ENCODE measurements around the gene CASK.
"Not testable (repeated sequence)": the region's sequence is repeated elsewhere in the genome, so short reads cannot be mapped to it uniquely, and the experiment has no call there.

Gene CASK

GRCh38 chrX:41677183-41678060 is 245.9 kb downstream of the CASK start:
- FAIRE-seq (no peak), DNase-seq (ENCODE audit: insufficient read length) (no peak)
- TF ChIP-seq POLR2AphosphoS5 (IDR thresholded peaks at IDR 0.05; ENCODE audit: low read depth, low read length) (no peak), TAF1 (IDR thresholded peaks at IDR 0.05; ENCODE audit: borderline replicate concordance, low read depth, low read length) (no peak), POLR2A (IDR thresholded peaks at IDR 0.05; ENCODE audit: low read depth, low read length) (no peak)

DNA sequence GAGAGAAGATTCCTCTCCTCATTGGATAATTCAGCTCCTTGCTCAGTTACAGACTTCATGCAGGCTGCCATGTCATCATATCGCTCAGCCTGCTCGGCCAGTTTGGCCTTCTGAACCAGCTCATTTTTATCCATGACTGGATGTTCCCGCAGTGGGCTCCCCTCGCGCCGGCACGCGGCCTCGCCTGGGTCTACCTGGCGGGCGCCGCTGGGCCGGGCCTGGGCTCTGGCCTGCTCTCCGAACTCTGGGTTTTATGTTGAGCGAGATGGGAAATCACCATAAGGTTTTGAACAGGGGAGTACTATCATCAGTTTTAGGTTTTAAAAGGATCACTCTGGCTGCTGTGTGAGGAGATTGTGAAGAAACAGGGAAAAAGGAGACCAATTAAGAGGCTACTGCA is 247.0 kb downstream of the CASK start:
- not testable (repeated sequence) for DNase-seq (ENCODE audit: insufficient read length); FAIRE-seq

GRCh38 chrX:41672643-41673042 is 250.7 kb downstream of the CASK start:
- TF ChIP-seq POLR2AphosphoS5 (IDR thresholded peaks at IDR 0.05; ENCODE audit: low read depth, low read length) (no peak), TAF1 (IDR thresholded peaks at IDR 0.05; ENCODE audit: borderline replicate concordance, low read depth, low read length) (no peak), POLR2A (IDR thresholded peaks at IDR 0.05; ENCODE audit: low read depth, low read length) (no peak)
- no peak for FAIRE-seq

DNA sequence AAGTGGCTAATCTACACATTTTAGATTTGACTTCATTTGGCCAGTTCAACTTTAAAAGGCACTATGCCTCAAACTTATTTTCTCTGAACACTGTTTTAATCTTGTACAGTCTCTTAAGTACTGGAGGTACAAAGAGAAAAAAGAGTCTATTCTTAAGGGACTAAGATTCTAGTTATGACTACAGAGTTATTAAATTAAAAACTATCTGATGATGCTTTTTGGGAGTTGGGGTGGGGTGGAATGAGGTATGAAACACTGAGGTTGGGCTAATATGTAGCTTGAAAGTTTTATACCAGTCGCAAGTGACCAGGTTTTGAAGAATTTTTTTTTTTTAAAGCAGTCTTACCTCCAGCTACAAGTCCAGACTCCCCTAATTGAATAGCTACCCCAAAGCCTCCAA is 252.3 kb downstream of the CASK start:
- DNase-seq (ENCODE audit: insufficient read length): no peak
- TF ChIP-seq TAF1 (IDR thresholded peaks at IDR 0.05; ENCODE audit: borderline replicate concordance, low read depth, low read length) (no peak), POLR2AphosphoS5 (IDR thresholded peaks at IDR 0.05; ENCODE audit: low read depth, low read length) (no peak), POLR2A (IDR thresholded peaks at IDR 0.05; ENCODE audit: low read depth, low read length) (no peak)
- no peak for FAIRE-seq

More at GRCh38 chrX:41672643-41673042, 250.7 kb downstream of the CASK start:
- no peak for DNase-seq (ENCODE audit: insufficient read length)

DNA sequence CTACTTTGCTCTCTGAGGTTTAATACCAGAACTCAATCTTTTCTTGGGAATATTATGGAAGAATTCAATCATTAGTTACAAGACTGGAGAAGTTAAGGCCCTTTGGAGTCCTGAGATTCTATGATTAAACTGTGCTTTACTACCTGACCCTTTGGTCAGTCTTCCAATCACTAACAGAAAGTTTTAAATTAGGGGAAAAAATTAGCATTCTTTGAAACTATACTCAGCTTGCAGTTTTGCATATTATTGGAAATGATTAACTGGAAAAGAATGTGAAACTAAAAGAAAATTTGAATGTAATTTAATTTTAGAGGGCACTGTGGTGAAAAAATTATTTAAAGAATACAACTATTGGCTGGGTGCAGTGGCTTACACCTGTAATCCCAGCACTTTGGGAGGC is 253.2 kb downstream of the CASK start:
- TF ChIP-seq TAF1 (IDR thresholded peaks at IDR 0.05; ENCODE audit: borderline replicate concordance, low read depth, low read length) (no peak), POLR2AphosphoS5 (IDR thresholded peaks at IDR 0.05; ENCODE audit: low read depth, low read length) (no peak), POLR2A (IDR thresholded peaks at IDR 0.05; ENCODE audit: low read depth, low read length) (no peak)
- FAIRE-seq: no peak
- DNase-seq (ENCODE audit: insufficient read length): no peak

GRCh38 chrX:41667631-41668030 is 255.7 kb downstream of the CASK start:
- DNase-seq (ENCODE audit: insufficient read length) (no peak), FAIRE-seq (no peak)
- no peak for TF ChIP-seq POLR2A (IDR thresholded peaks at IDR 0.05; ENCODE audit: low read depth, low read length)
- TF ChIP-seq POLR2AphosphoS5 (IDR thresholded peaks at IDR 0.05; ENCODE audit: low read depth, low read length): no peak
- TF ChIP-seq TAF1 (IDR thresholded peaks at IDR 0.05; ENCODE audit: borderline replicate concordance, low read depth, low read length): no peak

- FAIRE-seq (no peak), DNase-seq (ENCODE audit: insufficient read length) (no peak)
- no peak for TF ChIP-seq POLR2AphosphoS5 (IDR thresholded peaks at IDR 0.05; ENCODE audit: low read depth, low read length)
- TF ChIP-seq POLR2A (IDR thresholded peaks at IDR 0.05; ENCODE audit: low read depth, low read length): no peak
- no peak for TF ChIP-seq TAF1 (IDR thresholded peaks at IDR 0.05; ENCODE audit: borderline replicate concordance, low read depth, low read length)
Measured at GRCh38 chrX:41666251-41666650, 257.1 kb downstream of the CASK start.

DNA sequence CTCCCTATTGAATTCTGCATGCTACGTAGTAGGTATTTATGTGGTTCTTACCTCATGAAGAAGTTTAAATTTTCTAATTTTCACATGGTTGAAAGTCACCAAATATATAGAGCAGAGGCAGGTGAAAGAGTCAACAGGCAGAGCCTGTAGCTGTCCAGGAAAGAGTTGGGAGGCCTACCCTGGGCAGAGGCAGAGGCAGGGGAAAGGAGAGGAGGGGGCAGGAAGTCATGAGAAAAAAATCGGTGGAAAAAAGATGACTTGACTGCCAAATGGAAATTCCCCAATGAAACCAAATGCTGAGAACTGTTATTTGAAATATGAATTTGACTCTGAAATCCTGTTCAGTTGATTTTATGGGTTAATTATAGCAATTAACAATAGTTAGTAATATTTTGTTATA is 257.7 kb downstream of the CASK start:
- TF ChIP-seq POLR2A (IDR thresholded peaks at IDR 0.05; ENCODE audit: low read depth, low read length) (no peak), POLR2AphosphoS5 (IDR thresholded peaks at IDR 0.05; ENCODE audit: low read depth, low read length) (no peak), TAF1 (IDR thresholded peaks at IDR 0.05; ENCODE audit: borderline replicate concordance, low read depth, low read length) (no peak)
- FAIRE-seq (no peak), DNase-seq (ENCODE audit: insufficient read length) (no peak)

DNA sequence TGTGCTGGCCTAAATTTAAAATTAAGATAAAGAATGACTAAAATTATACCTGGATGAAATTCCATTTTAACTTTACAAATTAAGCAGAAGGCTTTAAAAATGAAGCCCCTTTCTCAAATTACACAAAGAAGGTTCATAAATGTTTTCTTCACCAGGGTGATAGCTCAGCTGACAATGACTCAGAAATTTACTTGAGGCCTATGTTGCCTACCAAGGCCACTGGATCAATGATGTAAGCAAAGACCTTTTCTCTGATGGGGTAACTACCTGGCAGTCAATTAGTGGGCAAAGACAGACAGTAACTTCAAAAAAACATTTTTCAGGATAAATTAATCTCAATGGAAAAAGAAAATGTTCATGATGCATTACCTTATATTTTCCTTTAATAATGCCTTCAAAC is 258.4 kb downstream of the CASK start:
- TF ChIP-seq POLR2AphosphoS5 (IDR thresholded peaks at IDR 0.05; ENCODE audit: low read depth, low read length) (no peak), TAF1 (IDR thresholded peaks at IDR 0.05; ENCODE audit: borderline replicate concordance, low read depth, low read length) (no peak), POLR2A (IDR thresholded peaks at IDR 0.05; ENCODE audit: low read depth, low read length) (no peak)
- FAIRE-seq (no peak), DNase-seq (ENCODE audit: insufficient read length) (no peak)

DNA sequence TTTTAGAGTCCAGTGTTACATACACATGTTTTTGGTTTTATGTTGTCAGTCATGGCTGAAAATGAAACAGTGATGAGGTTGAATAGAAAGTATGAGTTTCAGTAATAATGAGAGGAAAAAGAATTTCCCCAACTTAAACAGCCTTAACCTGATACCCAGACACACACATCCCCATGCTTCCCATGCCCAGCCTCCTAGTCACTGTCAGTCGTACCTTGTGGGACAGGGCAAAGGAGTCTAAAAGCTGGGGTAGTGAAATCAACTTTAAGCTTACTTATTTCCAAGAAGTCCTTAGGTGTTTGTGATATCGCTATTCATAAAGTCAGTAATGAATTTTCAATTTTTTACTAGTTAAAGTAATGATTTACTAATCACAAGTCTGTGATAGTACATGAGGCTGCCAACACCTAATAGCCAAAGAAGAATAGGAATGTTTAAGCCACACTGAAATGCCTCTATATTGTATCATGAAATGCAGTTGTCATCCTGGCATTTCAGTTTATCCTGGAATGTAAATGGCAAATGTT is 258.9 kb downstream of the CASK start:
- DNase-seq (ENCODE audit: insufficient read length) (no peak), FAIRE-seq (peak; percentile 24)
- TF ChIP-seq POLR2A (IDR thresholded peaks at IDR 0.05; ENCODE audit: low read depth, low read length): no peak
- TF ChIP-seq TAF1 (IDR thresholded peaks at IDR 0.05; ENCODE audit: borderline replicate concordance, low read depth, low read length): no peak
- TF ChIP-seq POLR2AphosphoS5 (IDR thresholded peaks at IDR 0.05; ENCODE audit: low read depth, low read length): no peak

GRCh38 chrX:41661366-41662095 is 261.8 kb downstream of the CASK start:
- FAIRE-seq (peak; percentile 67), DNase-seq (ENCODE audit: insufficient read length) (no peak)
- no peak for TF ChIP-seq POLR2A (IDR thresholded peaks at IDR 0.05; ENCODE audit: low read depth, low read length)
- no peak for TF ChIP-seq TAF1 (IDR thresholded peaks at IDR 0.05; ENCODE audit: borderline replicate concordance, low read depth, low read length)
- no peak for TF ChIP-seq POLR2AphosphoS5 (IDR thresholded peaks at IDR 0.05; ENCODE audit: low read depth, low read length)

DNA sequence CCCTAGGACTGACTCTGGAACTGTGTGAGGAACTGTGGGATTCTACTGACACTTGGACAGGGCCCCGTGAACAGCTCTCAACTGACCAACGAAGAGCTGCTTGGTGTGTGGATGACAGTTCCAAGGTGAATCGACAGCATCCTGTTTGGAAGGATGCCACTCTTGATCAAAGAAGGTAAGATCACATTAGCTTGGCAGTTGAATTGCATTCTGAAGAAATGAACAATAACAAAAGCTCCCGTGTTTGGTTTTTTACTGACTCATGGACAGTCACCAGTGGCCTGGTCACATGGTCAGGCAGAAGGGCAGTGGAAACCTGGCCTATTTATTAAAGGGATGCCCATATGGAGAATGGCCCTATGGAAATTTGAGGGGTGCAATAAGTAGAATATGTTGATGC is 267.7 kb downstream of the CASK start:
- no peak for DNase-seq (ENCODE audit: insufficient read length)
- TF ChIP-seq POLR2AphosphoS5 (IDR thresholded peaks at IDR 0.05; ENCODE audit: low read depth, low read length): no peak
- TF ChIP-seq POLR2A (IDR thresholded peaks at IDR 0.05; ENCODE audit: low read depth, low read length): no peak
- TF ChIP-seq TAF1 (IDR thresholded peaks at IDR 0.05; ENCODE audit: borderline replicate concordance, low read depth, low read length): no peak
- no peak for FAIRE-seq
